ENCODE measurements around the gene GTF3C2.
"Not testable (repeated sequence)": the region's sequence is repeated elsewhere in the genome, so short reads cannot be mapped to it uniquely, and the experiment has no call there.

The GTF3C2 gene

GRCh38 chr2:27319839-27320238 lies 36.7 kb downstream of the GTF3C2 start:
- DNase-seq, result not testable (repeated sequence)

- no peak for DNase-seq
Observed at GRCh38 chr2:27316655-27317412, 39.7 kb downstream of the GTF3C2 start.

GRCh38 chr2:27315122-27315521 lies 41.4 kb downstream of the GTF3C2 start:
- no peak for DNase-seq

GRCh38 chr2:27314709-27315108 lies 41.9 kb downstream of the GTF3C2 start:
- no peak for DNase-seq

- no peak for DNase-seq
Observed at GRCh38 chr2:27313882-27314645, 42.5 kb downstream of the GTF3C2 start.

GRCh38 chr2:27312152-27312551 lies 44.4 kb downstream of the GTF3C2 start:
- DNase-seq, result no peak

- no peak for DNase-seq
Observed at GRCh38 chr2:27309651-27310050, 46.9 kb downstream of the GTF3C2 start.

GRCh38 chr2:27308359-27308881 lies 48.1 kb downstream of the GTF3C2 start, which contains the start of gene UCN:
TSS of gene UCN (minus strand) at chr2:27308445. CDS start at chr2:27307895, 550 bp downstream.
- peak; percentile 78 for DNase-seq

GRCh38 chr2:27307545-27308358 lies 48.8 kb downstream of the GTF3C2 start:
- peak; percentile 57 for DNase-seq

GRCh38 chr2:27307287-27307544 lies 49.3 kb downstream of the GTF3C2 start:
- peak; percentile 9 for DNase-seq

GRCh38 chr2:27306573-27307286 lies 49.8 kb downstream of the GTF3C2 start:
- peak; percentile 41 for DNase-seq

GRCh38 chr2:27306136-27306535 lies 50.4 kb downstream of the GTF3C2 start:
- no peak for DNase-seq

GRCh38 chr2:27305516-27305915 lies 51.0 kb downstream of the GTF3C2 start:
- DNase-seq, result no peak

GRCh38 chr2:27304488-27305240 lies 51.9 kb downstream of the GTF3C2 start:
- no peak for DNase-seq

GRCh38 chr2:27303093-27304025 lies 53.2 kb downstream of the GTF3C2 start:
- DNase-seq, result peak; percentile 72

- DNase-seq, result not testable (repeated sequence)
Observed at GRCh38 chr2:27300606-27301005, 56.0 kb downstream of the GTF3C2 start.

- DNase-seq, result no peak
Observed at GRCh38 chr2:27298391-27299080, 58.0 kb downstream of the GTF3C2 start.

GRCh38 chr2:27297195-27297594 lies 59.4 kb downstream of the GTF3C2 start:
- DNase-seq, result no peak

- DNase-seq, result no peak
Observed at GRCh38 chr2:27296481-27296880, 60.1 kb downstream of the GTF3C2 start.

GRCh38 chr2:27294928-27295327 lies 61.6 kb downstream of the GTF3C2 start:
- DNase-seq, result no peak

All from eye (tissue), 1 donor.